NCI-H1048 (cell line): ENCODE results near the gene GUCY2F.
A peak's percentile ranks its signal among the peaks of the same experiment; 100 is the strongest.

Source experiments
- DNase-seq: peaks from one replicate; lab custom pipeline; 2025; lab: John Stamatoyannopoulos, UW

Gene GUCY2F

GRCh38 chrX:109481986-109482385 is at the start of gene GUCY2F:
Gene GUCY2F (minus strand): TSS chrX:109482086. CDS start chrX:109475936, 6,150 bp downstream.
- DNase-seq: no peak

GRCh38 chrX:109519001-109519400 is 37.1 kb upstream of the GUCY2F start:
- DNase-seq: no peak

GRCh38 chrX:109511113-109511512 is 29.2 kb upstream of the GUCY2F start:
- no peak for DNase-seq

- DNase-seq: no peak
Measured at GRCh38 chrX:109508915-109509314, 27.0 kb upstream of the GUCY2F start.

GRCh38 chrX:109501176-109501575 is 19.3 kb upstream of the GUCY2F start:
- DNase-seq: no peak

GRCh38 chrX:109498434-109498833 is 16.5 kb upstream of the GUCY2F start:
- DNase-seq: no peak

GRCh38 chrX:109489174-109489573 is 7.3 kb upstream of the GUCY2F start:
- DNase-seq: no peak

- DNase-seq: no peak
Measured at GRCh38 chrX:109487640-109488039, 5.8 kb upstream of the GUCY2F start.

- DNase-seq: peak; percentile 0
Measured at GRCh38 chrX:109485470-109486340, 3.8 kb upstream of the GUCY2F start.

GRCh38 chrX:109484886-109485285 is 3.0 kb upstream of the GUCY2F start:
- no peak for DNase-seq

GRCh38 chrX:109475174-109475891 is 6.6 kb downstream of the GUCY2F start:
- DNase-seq: no peak

- DNase-seq: no peak
Measured at GRCh38 chrX:109472939-109473735, 8.7 kb downstream of the GUCY2F start.

GRCh38 chrX:109464231-109464630 is 17.7 kb downstream of the GUCY2F start:
- DNase-seq: no peak

GRCh38 chrX:109463784-109464183 is 18.1 kb downstream of the GUCY2F start:
- no peak for DNase-seq

- peak; percentile 1 for DNase-seq
Measured at GRCh38 chrX:109448282-109448938, 33.5 kb downstream of the GUCY2F start.

GRCh38 chrX:109441266-109441665 is 40.6 kb downstream of the GUCY2F start:
- no peak for DNase-seq

GRCh38 chrX:109440475-109440874 is 41.4 kb downstream of the GUCY2F start:
- DNase-seq: no peak

GRCh38 chrX:109409181-109409580 is 72.7 kb downstream of the GUCY2F start:
- no peak for DNase-seq

- no peak for DNase-seq
Measured at GRCh38 chrX:109403922-109404321, 78.0 kb downstream of the GUCY2F start.

GRCh38 chrX:109399831-109400230 is 82.1 kb downstream of the GUCY2F start:
- DNase-seq: no peak

- DNase-seq: no peak
Measured at GRCh38 chrX:109398833-109399232, 83.1 kb downstream of the GUCY2F start.

- no peak for DNase-seq
Measured at GRCh38 chrX:109398061-109398460, 83.8 kb downstream of the GUCY2F start.
